H1 (cell line): ENCODE measurements around the gene NHS. TPM values are rescaled to one million over a fixed set of nuclear protein-coding genes. Genes with fewer than 3 reads are reported as not detected.

Experiments used
- CTCF ChIA-PET: fragments of 300-600 bp; sonication (Branson Sonifier 250); formaldehyde crosslinking; loops from one replicate; lab custom pipeline; 2021; ENCODE audit not compliant: partially characterized antibody; lab: Charles Lee
- POLR2A ChIA-PET: fragments of 300-600 bp; sonication (Branson Sonifier 250); formaldehyde crosslinking; loops from one replicate; lab custom pipeline; 2021; ENCODE audit warnings: inconsistent platforms; ENCODE audit not compliant: partially characterized antibody; lab: Charles Lee
- DNase-seq, 2 experiments: peaks; one replicate each; pipeline versions ENCODE4 v3.0.0 to v3.0.0-alpha.2; 2010 to 2022; ENCODE audit warnings: low spot score in 2 of 2, low read depth in 1 of 2, mixed read lengths in 1 of 2
- FAIRE-seq: peaks from 2 replicates; lab custom pipeline; 2011; peaks lifted over from hg19 to GRCh38; lab: Jason Lieb, UNC
- H2AFZ ChIP-seq: 2 replicates; pipeline ENCODE4 v1.8.1; 2012; ENCODE audit warnings: low read length, inconsistent platforms
- H2AK5ac ChIP-seq: 2 replicates; pipeline ENCODE4 v1.6.1; 2013; ENCODE audit warnings: low read depth, low read length
- H2BK120ac ChIP-seq: replicated peaks from 2 replicates; pipeline ENCODE3; 2013; ENCODE audit warnings: low read depth, low read length, inconsistent platforms
- H2BK12ac ChIP-seq: 2 replicates; pipeline ENCODE4 v1.6.1; 2013; ENCODE audit warnings: low read depth, low read length
- H2BK15ac ChIP-seq: 2 replicates; pipeline ENCODE4 v1.6.1; 2013; ENCODE audit warnings: low read length
- H2BK20ac ChIP-seq: 2 replicates; pipeline ENCODE4 v1.6.1; 2013; ENCODE audit warnings: low read length
- H2BK5ac ChIP-seq: 2 replicates; pipeline ENCODE4 v1.6.1; 2013; ENCODE audit warnings: low read depth, low read length
- H3K14ac ChIP-seq: 2 replicates; pipeline ENCODE4 v1.6.1; 2013; ENCODE audit warnings: inconsistent platforms; ENCODE audit not compliant: insufficient read length
- H3K18ac ChIP-seq: 2 replicates; pipeline ENCODE4 v1.6.1; 2013; ENCODE audit warnings: low read length; ENCODE audit errors: extremely low read depth
- H3K23ac ChIP-seq: 2 replicates; pipeline ENCODE4 v1.6.1; 2013; ENCODE audit warnings: inconsistent platforms; ENCODE audit not compliant: insufficient read length
- H3K23me2 ChIP-seq: 2 replicates; pipeline ENCODE4 v1.6.1; 2013; ENCODE audit warnings: low read depth, low read length
- H3K27ac ChIP-seq: 2 replicates; pipeline ENCODE4 v1.6.1; 2011; ENCODE audit warnings: low read depth, low read length, inconsistent platforms
- H3K27me3 ChIP-seq, 4 experiments: replicated peaks in 1 of 4; 1 replicate in 1 of 4; 2 replicates in 3 of 4; pipeline versions ENCODE4 v1.6.1 to v1.8.1; 2011 to 2013; ENCODE audit warnings: low read length in 3 of 4, mild to moderate bottlenecking in 3 of 4, inconsistent platforms in 2 of 4, mixed read lengths in 2 of 4, moderate library complexity in 1 of 4; ENCODE audit not compliant: control insufficient read depth in 3 of 4, insufficient read depth in 3 of 4; ENCODE audit errors: extremely low read depth in 1 of 4
- H3K36me3 ChIP-seq, 4 experiments: 2 replicates each; pipeline versions ENCODE4 v1.6.1 to v1.8.1; 2011 to 2013; ENCODE audit warnings: mild to moderate bottlenecking in 4 of 4, low read length in 3 of 4, moderate library complexity in 2 of 4, control low read depth in 1 of 4, inconsistent platforms in 1 of 4; ENCODE audit not compliant: insufficient read depth in 4 of 4, control insufficient read depth in 2 of 4
- H3K4ac ChIP-seq: replicated peaks from 2 replicates; pipeline ENCODE3; 2013; ENCODE audit warnings: low read length, low read depth, mixed read lengths, inconsistent platforms; ENCODE audit not compliant: insufficient read length
- H3K4me1 ChIP-seq, 4 experiments: replicated peaks in 1 of 4; 1 replicate in 1 of 4; 2 replicates in 3 of 4; pipeline versions ENCODE4 v1.6.1 to v1.8.1; 2011 to 2013; ENCODE audit warnings: low read length in 3 of 4, inconsistent platforms in 2 of 4, mixed read lengths in 1 of 4; ENCODE audit not compliant: insufficient read depth in 4 of 4, control insufficient read depth in 3 of 4
- H3K4me2 ChIP-seq, 2 experiments: 2 replicates each; pipeline versions ENCODE4 v1.6.1 to v1.8.1; 2011 to 2013; ENCODE audit warnings: low read depth in 2 of 2, low read length in 2 of 2, control low read depth in 1 of 2, inconsistent platforms in 1 of 2, mild to moderate bottlenecking in 1 of 2; ENCODE audit not compliant: insufficient read depth in 1 of 2
- H3K4me3 ChIP-seq, 4 experiments: fragments of 200-600, 300-600 bp in 1 of 4; sonication (generic), shearing (Covaris generic), sonication (Bioruptor Twin) in 1 of 4; 2 replicates each; pipeline versions ENCODE4 v1.5.1 to v1.8.1; 2011 to 2016; ENCODE audit warnings: low read length in 4 of 4, low read depth in 3 of 4, control low read depth in 2 of 4, inconsistent platforms in 2 of 4, mild to moderate bottlenecking in 2 of 4, mixed read lengths in 1 of 4, moderate library complexity in 1 of 4; ENCODE audit not compliant: insufficient read depth in 2 of 4; ENCODE audit errors: extremely low read depth in 1 of 4
- H3K56ac ChIP-seq: replicated peaks from 2 replicates; pipeline ENCODE3; 2013; ENCODE audit warnings: low read depth, mild to moderate bottlenecking, mixed read lengths, low read length, inconsistent platforms; ENCODE audit not compliant: insufficient read length
- H3K79me1 ChIP-seq: 2 replicates; pipeline ENCODE4 v1.6.1; 2013; ENCODE audit warnings: low read depth, low read length, control low read depth
- H3K79me2 ChIP-seq, 2 experiments: 2 replicates each; pipeline versions ENCODE4 v1.6.1 to v1.8.1; 2012 to 2013; ENCODE audit warnings: low read length in 2 of 2, mild to moderate bottlenecking in 2 of 2, inconsistent platforms in 1 of 2; ENCODE audit not compliant: insufficient read depth in 2 of 2, control insufficient read depth in 1 of 2
- H3K9ac ChIP-seq, 4 experiments: replicated peaks in 1 of 4; 1 replicate in 1 of 4; 2 replicates in 3 of 4; pipeline versions ENCODE4 v1.6.1 to v1.8.1; 2011 to 2013; ENCODE audit warnings: low read depth in 3 of 4, low read length in 3 of 4, control low read depth in 2 of 4, mild to moderate bottlenecking in 2 of 4, moderate library complexity in 2 of 4, inconsistent platforms in 1 of 4; ENCODE audit errors: extremely low read depth in 1 of 4
- H3K9me3 ChIP-seq, 2 experiments: 2 replicates each; pipeline versions ENCODE4 v1.6.1 to v1.8.1; 2012 to 2013; ENCODE audit warnings: mild to moderate bottlenecking in 2 of 2, moderate library complexity in 2 of 2, control low read depth in 1 of 2, inconsistent platforms in 1 of 2, low read depth in 1 of 2, low read length in 1 of 2, mixed read lengths in 1 of 2; ENCODE audit not compliant: insufficient read depth in 2 of 2
- H4K20me1 ChIP-seq, 2 experiments: replicated peaks in 1 of 2; 2 replicates each; pipeline versions ENCODE3 to v1.8.1; 2011 to 2013; ENCODE audit warnings: inconsistent platforms in 2 of 2, low read length in 2 of 2, mild to moderate bottlenecking in 1 of 2; ENCODE audit not compliant: insufficient read depth in 2 of 2, control insufficient read depth in 1 of 2
- H4K5ac ChIP-seq: 2 replicates; pipeline ENCODE4 v1.6.1; 2013; ENCODE audit warnings: low read length, low read depth, mixed read lengths, inconsistent platforms; ENCODE audit not compliant: insufficient read length
- H4K8ac ChIP-seq: 2 replicates; pipeline ENCODE4 v1.8.0; 2013; ENCODE audit warnings: mild to moderate bottlenecking, moderate library complexity, low read length, inconsistent platforms; ENCODE audit not compliant: insufficient read depth; ENCODE audit errors: extremely low read depth
- H4K91ac ChIP-seq: replicated peaks from 2 replicates; pipeline ENCODE3; 2013; ENCODE audit warnings: low read length, mixed read lengths, inconsistent platforms; ENCODE audit not compliant: insufficient read length
- CREB1 ChIP-seq: IDR thresholded peaks from 2 replicates; pipeline ENCODE4 v1.6.1; 2012; ENCODE audit warnings: inconsistent platforms
- TBP ChIP-seq: IDR thresholded peaks from 2 replicates; pipeline ENCODE4 v1.6.1; 2011; ENCODE audit warnings: low read depth, low read length, improper control_type of control experiment
- WGBS, 2 experiments: shearing (Covaris generic) in 1 of 2; methylation state at CpG; one replicate each; pipeline versions ENCODE4 v1.1.6 to v1.1.7; 2013 to 2015; ENCODE audit warnings: low lambda C conversion rate in 2 of 2, mixed read lengths in 2 of 2, inconsistent platforms in 1 of 2, low coverage in 1 of 2, missing lambda C conversion rate in 1 of 2; ENCODE audit not compliant: insufficient replicate concordance in 2 of 2, insufficient coverage in 1 of 2, insufficient read length in 1 of 2; ENCODE audit errors: extremely low coverage in 1 of 2, missing lambda C conversion rate in 1 of 2; 5-methylcytosine and 5-hydroxymethylcytosine counted together
- polyA plus RNA-seq, 7 experiments: library from polyadenylated mRNA; depleted of rRNA in 3 of 7; stranded (reverse) in 5 of 7; unstranded in 2 of 7; fragments of >200 nt in 5 of 7; fragments of 200-250 nt in 2 of 7; gene quantifications; 1 replicate in 5 of 7; 2 replicates in 1 of 7; 4 replicates in 1 of 7; pipeline versions ENCODE4 v1.2.1 to v1.2.3, GENCODE V29; 2011 to 2013; ENCODE audit warnings: missing spikeins in 2 of 7, mixed read lengths in 2 of 7
- total RNA-seq: library from RNA; stranded (reverse); fragmentation: NEBNext Ultra II Directional; extraction: Animal tissue kit (Norgen Biotek cat#: 25700); gene quantifications from 2 replicates; pipeline ENCODE4 v1.2.1, GENCODE V29; 2021

Gene NHS
- total and polyA plus RNA-seq, 2 of the 8 experiments (the other 6 are each of a cell fraction or from before 2014, with no cell fraction given) = 2.2 to 6.7 TPM

DNA sequence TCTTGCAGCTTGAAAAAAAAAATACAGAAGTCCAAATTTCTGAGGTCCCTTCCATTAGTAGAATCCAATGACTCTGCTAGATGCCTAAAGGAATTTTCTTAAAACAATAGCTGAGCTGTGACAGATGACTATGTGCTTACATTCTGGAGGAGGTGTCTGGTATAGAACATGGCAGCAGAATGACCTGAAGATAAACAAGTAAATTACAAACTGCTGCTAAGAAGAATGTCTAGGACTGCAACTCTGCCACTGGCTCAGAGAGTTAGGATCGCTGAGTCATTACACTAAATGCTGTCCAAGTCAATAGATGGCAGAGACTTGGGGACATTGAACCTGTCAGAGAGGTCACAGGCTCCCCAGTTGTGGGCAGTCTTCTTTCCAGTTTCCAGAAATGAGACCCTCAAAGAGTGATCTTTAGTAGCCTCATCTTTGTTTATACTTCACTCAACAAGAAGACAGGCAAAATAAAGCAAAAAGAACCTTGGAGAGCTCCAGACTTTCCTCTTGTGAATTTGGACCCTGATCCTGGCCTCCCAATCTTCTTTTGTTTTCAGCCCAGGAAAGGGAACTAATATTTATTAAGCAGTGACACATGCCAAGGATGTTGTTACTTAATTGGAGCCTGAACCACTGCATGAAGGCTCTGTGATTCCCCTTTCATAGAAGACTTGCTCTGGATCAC lies 305.9 kb downstream of the NHS start:
- Histone ChIP-seq H3K4me1 (no peaks in the 10 kb centered on the region), H2BK12ac (no peak overlapping the region), H3K79me2 (no peaks in the 10 kb centered on the region), H3K9ac (no peak overlapping the region), H2BK20ac (no peak overlapping the region), H3K27me3 (no peaks in the 10 kb centered on the region), H4K20me1 (no peaks in the 10 kb centered on the region), H3K4me2 (no peak overlapping the region), H3K27ac (no peak overlapping the region), H2BK5ac (no peak overlapping the region), H4K91ac (no peak overlapping the region), H2BK120ac (no peak overlapping the region), H3K36me3 (no peaks in the 10 kb centered on the region), H3K14ac (no peak overlapping the region), H3K79me1 (no peaks in the 10 kb centered on the region), H3K23me2 (no peaks in the 10 kb centered on the region), H2BK15ac (no peak overlapping the region), H2AK5ac (no peak overlapping the region), H2AFZ (no peak overlapping the region), H3K23ac (no peak overlapping the region), H3K4ac (no peak overlapping the region), H4K5ac (no peak overlapping the region), H3K9me3 (no peaks in the 10 kb centered on the region), H4K8ac (no peak overlapping the region), H3K56ac (no peak overlapping the region), H3K4me3 (no peak overlapping the region), H3K18ac (no peak overlapping the region)
- ChIA-PET POLR2A (interaction anchor here (1.4 kb wide), 1 partner anchor 10 kb away, joined by 3 read pairs; no protein-coding TSS in a partner anchor), CTCF (interaction anchor here (0.7 to 1.2 kb wide), 3 partner anchors 9 to 150 kb away, joined by 3 to 5 read pairs (median 4); no protein-coding TSS in a partner anchor)
- no peak for TF ChIP-seq CREB1
- TF ChIP-seq TBP = no peak
- WGBS, 2 experiments = 100% methylated on average over 1 of the region's 1 CpG; no CpG with 5 or more reads in 1 of the 2 experiments
- no peak for DNase-seq
- no peak for FAIRE-seq
